OCI-LY1 (cell line): ENCODE results near the gene H6PD.

Experiments
- H2AFZ ChIP-seq: fragments of 200-600 bp; sonication (generic), shearing (Covaris generic); 2 replicates; pipeline ENCODE4 v1.6.0; 2014; ENCODE audit warnings: antibody characterized with exemption, mild to moderate bottlenecking, low read length
- H3F3A ChIP-seq: fragments of 200-600 bp; sonication (generic), shearing (Covaris generic); 2 replicates; pipeline ENCODE4 v1.6.0; 2014; ENCODE audit warnings: mild to moderate bottlenecking, antibody characterized with exemption, low read length, moderate library complexity; ENCODE audit not compliant: insufficient read depth
- H3K27ac ChIP-seq: fragments of 200-600 bp; sonication (generic); 2 replicates; pipeline ENCODE4 v1.5.1; 2014; ENCODE audit warnings: low read length, mixed run types, mild to moderate bottlenecking, low read depth; ENCODE audit not compliant: poor library complexity, severe bottlenecking
- H3K27me3 ChIP-seq: fragments of 200-600 bp; sonication (generic); 2 replicates; pipeline ENCODE4 v1.6.0; 2014; ENCODE audit warnings: antibody characterized with exemption, mild to moderate bottlenecking, low read length, moderate library complexity; ENCODE audit not compliant: insufficient read depth
- H3K36me3 ChIP-seq: fragments of 200-600 bp; sonication (generic); 2 replicates; pipeline ENCODE4 v1.6.1; 2014; ENCODE audit warnings: mild to moderate bottlenecking, antibody characterized with exemption, low read length, moderate library complexity, mixed read lengths; ENCODE audit not compliant: insufficient read depth
- H3K4me1 ChIP-seq: fragments of 200-600 bp; sonication (generic); 2 replicates; pipeline ENCODE4 v1.5.1; 2014; ENCODE audit warnings: mild to moderate bottlenecking, low read length, moderate library complexity; ENCODE audit not compliant: insufficient read depth, severe bottlenecking
- H3K4me2 ChIP-seq: fragments of 200-600 bp; sonication (generic), shearing (Covaris generic); 2 replicates; pipeline ENCODE4 v1.6.1; 2014; ENCODE audit warnings: low read length
- H3K4me3 ChIP-seq: fragments of 200-600 bp; sonication (generic); 2 replicates; pipeline ENCODE4 v1.5.1; 2014; ENCODE audit warnings: low read length, low read depth, mild to moderate bottlenecking, mixed read lengths; ENCODE audit not compliant: poor library complexity, severe bottlenecking
- H3K79me2 ChIP-seq: fragments of 200-600 bp; shearing (Covaris generic); 2 replicates; pipeline ENCODE4 v1.6.1; 2016; ENCODE audit warnings: mixed run types, low read length, mixed read lengths; ENCODE audit not compliant: insufficient read depth
- H3K9ac ChIP-seq: fragments of 200-600 bp; sonication (generic), shearing (Covaris generic); 2 replicates; pipeline ENCODE4 v1.6.1; 2014; ENCODE audit warnings: mild to moderate bottlenecking, low read length, mixed read lengths
- H3K9me2 ChIP-seq: fragments of 200-600 bp; sonication (generic), shearing (Covaris generic); 2 replicates; pipeline ENCODE4 v1.6.1; 2014; ENCODE audit warnings: low read depth, mild to moderate bottlenecking, low read length, mixed read lengths
- H3K9me3 ChIP-seq: fragments of 200-600 bp; shearing (Covaris generic); 2 replicates; pipeline ENCODE4 v1.6.1; 2014; ENCODE audit warnings: low read length, mixed read lengths
- H4K20me1 ChIP-seq: fragments of 200-600 bp; sonication (generic), shearing (Covaris generic); 2 replicates; pipeline ENCODE4 v1.6.0; 2016; ENCODE audit warnings: mild to moderate bottlenecking, low read length; ENCODE audit not compliant: insufficient read depth
- EZH2 ChIP-seq: fragments of 200-600 bp; sonication (generic), shearing (Covaris generic); IDR thresholded peaks from 2 replicates; pipeline ENCODE4 v1.8.0; 2017; ENCODE audit warnings: borderline replicate concordance, mixed run types, mild to moderate bottlenecking, antibody characterized with exemption, low read length, moderate library complexity, mixed read lengths
- TF ChIP-seq, protein P1 (sequence below): fragments of 200-600 bp; sonication (generic), shearing (Covaris generic); IDR thresholded peaks from 2 replicates; pipeline ENCODE4 v1.5.1; 2017; ENCODE audit warnings: mild to moderate bottlenecking, antibody characterized with exemption, low read length, moderate library complexity, mixed read lengths

The H6PD gene

DNA sequence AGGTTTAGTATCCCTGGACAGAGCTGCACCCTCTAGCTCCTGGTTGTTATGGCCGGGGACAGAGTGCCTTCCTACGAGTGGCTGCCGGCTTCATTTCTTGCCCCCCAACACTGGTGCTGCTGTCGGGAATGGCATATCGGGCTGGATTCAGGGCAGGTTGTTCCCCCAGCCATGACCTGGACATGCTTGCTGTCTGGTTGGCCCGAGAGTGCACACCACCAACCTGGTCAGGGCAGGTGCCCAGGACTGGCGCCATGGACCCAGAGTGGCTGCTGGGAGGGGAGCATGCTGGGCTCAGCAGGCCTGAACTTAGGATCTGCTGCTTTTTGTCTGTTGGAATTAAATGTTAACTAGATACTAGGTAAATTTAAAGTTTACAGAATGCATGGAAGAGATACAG is 21.8 kb downstream of the H6PD start:
- Histone ChIP-seq H3K9me2 (no peaks in the 10 kb centered on the region), H3K79me2 (no peaks in the 10 kb centered on the region), H3K36me3 (no peaks in the 10 kb centered on the region), H3K4me3 (no peak overlapping the region), H4K20me1 (no peaks in the 10 kb centered on the region), H2AFZ (no peak overlapping the region), H3F3A (no peaks in the 10 kb centered on the region), H3K4me2 (no peak overlapping the region), H3K9me3 (peaks cover 13% of the 10 kb centered on the region), H3K27me3 (no peaks in the 10 kb centered on the region), H3K27ac (no peak overlapping the region), H3K4me1 (no peaks in the 10 kb centered on the region), H3K9ac (no peak overlapping the region)
- TF ChIP-seq, protein P1, sequence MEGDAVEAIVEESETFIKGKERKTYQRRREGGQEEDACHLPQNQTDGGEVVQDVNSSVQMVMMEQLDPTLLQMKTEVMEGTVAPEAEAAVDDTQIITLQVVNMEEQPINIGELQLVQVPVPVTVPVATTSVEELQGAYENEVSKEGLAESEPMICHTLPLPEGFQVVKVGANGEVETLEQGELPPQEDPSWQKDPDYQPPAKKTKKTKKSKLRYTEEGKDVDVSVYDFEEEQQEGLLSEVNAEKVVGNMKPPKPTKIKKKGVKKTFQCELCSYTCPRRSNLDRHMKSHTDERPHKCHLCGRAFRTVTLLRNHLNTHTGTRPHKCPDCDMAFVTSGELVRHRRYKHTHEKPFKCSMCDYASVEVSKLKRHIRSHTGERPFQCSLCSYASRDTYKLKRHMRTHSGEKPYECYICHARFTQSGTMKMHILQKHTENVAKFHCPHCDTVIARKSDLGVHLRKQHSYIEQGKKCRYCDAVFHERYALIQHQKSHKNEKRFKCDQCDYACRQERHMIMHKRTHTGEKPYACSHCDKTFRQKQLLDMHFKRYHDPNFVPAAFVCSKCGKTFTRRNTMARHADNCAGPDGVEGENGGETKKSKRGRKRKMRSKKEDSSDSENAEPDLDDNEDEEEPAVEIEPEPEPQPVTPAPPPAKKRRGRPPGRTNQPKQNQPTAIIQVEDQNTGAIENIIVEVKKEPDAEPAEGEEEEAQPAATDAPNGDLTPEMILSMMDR, result no peak
- TF ChIP-seq EZH2, result no peak

DNA sequence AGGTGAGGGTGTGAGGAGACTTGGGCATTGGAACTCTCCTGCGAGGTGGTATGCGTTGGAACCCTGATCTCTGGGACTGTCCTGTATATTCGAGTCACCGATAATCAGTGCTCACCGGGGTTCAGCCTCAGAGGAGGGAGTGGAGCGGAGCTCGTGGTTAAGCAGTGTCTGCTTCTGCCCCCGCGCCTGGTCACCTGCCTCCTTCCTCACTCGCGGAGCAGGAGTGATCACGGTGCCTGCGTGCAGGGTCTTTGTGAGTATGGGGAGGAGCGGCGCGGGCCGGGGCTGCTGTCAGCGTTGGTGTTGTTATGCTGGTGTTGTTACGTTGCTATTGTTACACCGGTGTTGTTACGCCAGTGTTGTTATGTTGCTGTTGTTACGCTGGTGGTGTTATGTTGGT is 23.3 kb downstream of the H6PD start:
- Histone ChIP-seq H3K4me1 (no peaks in the 10 kb centered on the region), H3K9ac (no peak overlapping the region), H3K9me3 (peaks cover 13% of the 10 kb centered on the region), H4K20me1 (no peaks in the 10 kb centered on the region), H3F3A (no peaks in the 10 kb centered on the region), H3K4me3 (no peak overlapping the region), H3K79me2 (no peaks in the 10 kb centered on the region), H2AFZ (no peak overlapping the region), H3K27me3 (no peaks in the 10 kb centered on the region), H3K27ac (no peak overlapping the region), H3K9me2 (no peaks in the 10 kb centered on the region), H3K4me2 (no peak overlapping the region), H3K36me3 (no peaks in the 10 kb centered on the region)
- no peak for TF ChIP-seq EZH2
- TF ChIP-seq, protein P1, result no peak

DNA sequence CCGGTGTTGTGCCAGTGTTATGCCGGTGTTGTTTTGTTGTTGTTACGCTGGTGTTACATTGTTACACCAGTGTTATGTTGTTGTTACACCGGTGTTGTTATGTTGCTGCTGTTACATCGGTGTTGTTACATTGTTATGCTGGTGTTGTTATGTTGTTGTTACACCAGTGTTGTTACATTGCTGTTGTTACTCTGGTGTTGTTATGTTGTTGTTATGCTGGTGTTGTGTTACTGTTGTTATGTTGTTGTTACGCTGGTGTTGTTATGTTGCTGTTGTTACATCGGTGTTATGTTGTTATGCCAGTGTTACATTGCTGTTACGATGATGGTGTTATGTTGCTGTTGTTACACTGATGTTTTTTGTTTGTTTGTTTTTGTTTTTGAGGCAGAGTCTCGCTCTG is 24.1 kb downstream of the H6PD start:
- no peaks in the 10 kb centered on the region for H3K9me2 ChIP-seq
- H3K9ac ChIP-seq, result no peak overlapping the region
- H3K9me3 ChIP-seq, result peaks cover 13% of the 10 kb centered on the region
- H3F3A ChIP-seq, result no peaks in the 10 kb centered on the region
- no peak overlapping the region for H2AFZ ChIP-seq
- no peaks in the 10 kb centered on the region for H3K79me2 ChIP-seq
- no peaks in the 10 kb centered on the region for H3K36me3 ChIP-seq
- no peaks in the 10 kb centered on the region for H3K27me3 ChIP-seq
- no peak for TF ChIP-seq EZH2
- TF ChIP-seq, protein P1, result no peak
- no peaks in the 10 kb centered on the region for H3K4me1 ChIP-seq
- no peak overlapping the region for H3K27ac ChIP-seq
- H4K20me1 ChIP-seq, result no peaks in the 10 kb centered on the region
- H3K4me2 ChIP-seq, result no peak overlapping the region
- no peak overlapping the region for H3K4me3 ChIP-seq
